Activated T-cell treated with anti-CD3 and anti-CD28 coated beads for 1 hour (primary cell): ENCODE measurements around the gene KIAA0753.

Source experiments
- DNase-seq: peaks from one replicate; pipeline ENCODE4 v3.0.0-alpha.2; 2020; ENCODE audit warnings: low read depth

The KIAA0753 gene

DNA sequence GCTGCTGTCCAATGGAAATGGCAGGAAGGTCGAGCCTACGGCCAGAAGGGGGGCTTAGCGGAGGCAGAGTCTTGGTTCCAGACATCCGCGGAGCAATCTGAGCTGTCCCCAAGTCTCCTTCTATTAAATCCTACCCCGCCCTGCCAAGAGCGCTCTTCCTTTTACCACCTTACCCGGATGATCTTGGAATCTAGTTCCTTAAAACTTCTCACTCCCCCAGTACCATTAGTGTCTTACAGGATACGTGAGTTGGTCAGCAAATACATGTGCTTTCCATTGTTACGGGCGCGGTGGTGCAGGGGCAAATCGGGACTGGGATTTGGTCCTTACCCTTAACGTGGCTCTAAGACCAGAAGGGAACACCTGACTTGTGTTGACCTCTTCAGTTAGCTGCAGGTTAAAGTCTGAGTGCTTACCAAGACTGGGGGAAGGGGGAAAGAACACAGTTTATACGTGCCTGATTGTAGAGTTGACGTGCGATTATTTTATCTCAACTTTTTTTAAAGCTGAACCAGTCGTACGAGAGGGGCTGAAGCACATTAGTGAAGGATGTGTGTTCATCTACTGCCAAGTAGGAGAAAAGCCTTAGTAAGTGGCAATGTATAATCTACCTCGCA is 844 bp upstream of the KIAA0753 start:
- DNase-seq = no peak

DNA sequence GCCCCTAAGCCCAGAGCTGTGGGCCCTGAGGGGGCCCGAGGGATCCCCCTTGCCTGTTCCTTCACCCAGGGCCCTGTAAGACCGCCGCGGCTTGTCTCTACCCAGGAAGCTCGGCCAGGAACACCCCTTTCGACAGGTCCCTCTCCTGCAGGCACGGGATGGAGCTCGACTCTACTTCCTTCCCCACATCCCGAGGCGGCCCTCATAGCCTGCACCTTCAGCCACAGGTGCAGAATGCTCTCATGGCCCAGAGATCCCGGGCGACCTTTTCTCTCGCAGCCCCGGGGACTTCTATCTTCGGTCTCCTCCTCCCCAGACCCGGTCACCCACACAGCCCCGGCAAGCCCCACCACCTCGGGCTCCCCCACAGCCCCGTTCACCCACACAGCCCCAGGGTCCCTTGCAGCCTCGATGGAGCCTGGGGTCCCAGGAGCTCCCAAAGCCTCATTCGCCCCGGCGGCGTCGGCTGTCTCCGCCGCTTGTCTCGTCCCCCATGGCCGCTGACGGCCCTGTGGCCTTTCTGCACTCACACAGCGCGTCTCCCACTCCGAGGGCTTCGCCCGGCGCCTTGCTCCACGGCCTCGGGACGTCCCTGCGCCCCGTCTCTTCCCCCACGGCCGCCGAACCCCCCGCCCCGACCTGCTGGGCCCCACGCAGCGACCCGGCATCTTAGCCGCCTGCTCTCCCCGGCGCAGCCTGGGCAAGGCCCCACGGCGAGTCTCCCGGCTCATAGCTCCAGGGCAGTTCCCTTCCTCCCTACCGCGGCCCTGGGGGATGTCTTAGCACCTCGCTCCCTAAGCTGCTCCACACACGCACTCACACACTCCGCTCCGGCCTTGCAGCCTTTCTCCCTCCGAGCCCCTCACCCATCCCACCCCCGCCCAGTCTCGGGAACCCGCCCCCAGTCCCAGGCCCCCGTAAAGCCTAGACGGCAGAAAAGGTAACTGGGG is 650 bp downstream of the KIAA0753 start:
- no peak for DNase-seq

DNA sequence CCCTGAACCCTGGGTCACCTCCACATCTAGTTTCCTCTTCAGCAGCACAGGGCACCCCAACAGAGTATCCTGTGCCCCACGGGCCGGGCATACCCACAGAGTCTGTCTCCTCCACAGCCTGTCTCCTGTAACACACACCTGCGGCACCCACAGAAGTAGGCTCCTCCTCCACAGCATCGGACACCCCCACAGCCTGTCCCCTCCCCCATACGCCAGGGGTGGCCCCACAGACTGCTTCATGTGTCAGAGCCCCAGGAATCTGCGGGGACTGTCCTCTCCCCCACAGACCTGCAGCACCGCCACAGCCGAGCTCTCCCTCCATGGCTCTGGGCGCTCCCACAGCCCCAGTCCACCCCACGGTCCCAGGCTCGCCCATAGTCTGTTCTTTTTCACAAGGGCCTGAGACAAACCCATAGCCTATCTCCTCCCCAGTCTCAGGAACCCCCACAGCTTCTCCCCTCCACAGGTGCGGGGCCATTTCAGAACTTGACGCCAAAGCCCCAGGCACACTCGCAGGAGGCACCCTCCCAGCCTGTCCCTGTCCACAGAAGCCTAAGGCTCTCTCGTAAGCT is 1.4 kb downstream of the KIAA0753 start:
- no peak for DNase-seq

DNA sequence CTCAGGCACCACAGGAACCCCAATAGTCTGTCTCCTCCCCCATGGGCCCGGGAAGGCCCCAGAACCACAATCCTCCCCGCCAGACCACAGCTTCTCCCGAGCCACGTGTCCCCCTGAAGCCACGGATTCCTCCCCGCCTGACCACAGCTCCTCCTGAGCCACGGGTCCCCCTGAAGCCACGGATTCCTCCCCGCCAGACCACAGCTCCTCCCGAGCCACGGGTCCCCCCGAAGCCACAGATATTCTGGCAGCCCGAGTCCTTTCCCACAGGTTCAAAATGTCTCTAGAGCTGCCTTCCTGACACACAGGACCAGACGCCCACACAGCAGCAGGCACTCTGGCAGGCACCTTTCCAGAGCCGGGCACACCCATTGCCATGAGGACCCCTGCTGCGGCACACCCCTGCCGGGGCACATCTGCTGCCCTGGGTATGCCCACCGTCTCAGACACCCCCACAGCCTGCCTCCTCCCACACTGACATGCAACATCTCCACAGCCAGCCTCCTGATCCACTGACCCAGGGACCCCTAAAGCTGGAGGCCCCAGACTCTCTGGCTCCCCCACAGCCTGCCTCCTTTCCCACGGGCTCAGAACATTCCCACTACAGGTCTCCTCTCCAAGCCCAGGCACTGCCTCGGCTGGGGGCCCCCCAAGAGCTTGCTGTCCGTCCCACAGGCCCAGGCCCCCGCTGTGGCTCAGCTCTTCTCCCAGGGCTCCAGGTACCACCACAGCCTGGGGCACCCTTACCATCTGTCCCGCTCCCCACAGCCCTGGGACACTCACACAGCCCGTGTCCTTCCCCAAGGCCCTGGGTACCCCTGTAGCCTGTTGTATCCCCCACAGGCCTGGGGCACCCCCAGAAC is 2.2 kb downstream of the KIAA0753 start:
- no peak for DNase-seq

DNA sequence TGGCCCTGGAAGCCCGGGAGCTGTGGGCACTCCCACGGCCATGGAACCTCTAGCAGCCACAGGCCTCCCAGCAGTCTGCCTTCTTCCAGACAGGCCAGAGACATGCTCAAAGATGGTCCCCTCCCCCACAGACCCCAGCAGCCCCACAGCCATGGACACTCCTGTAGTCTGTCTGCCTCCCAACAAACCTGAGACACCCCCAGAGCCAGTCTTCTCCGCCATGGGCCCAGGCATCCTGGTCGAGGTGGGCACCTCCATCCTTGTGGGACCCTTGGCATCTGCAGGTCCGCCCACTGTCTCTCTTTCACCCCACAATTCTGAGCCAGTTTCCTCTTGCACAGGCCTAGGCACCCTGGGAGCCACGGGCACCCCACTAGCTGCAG is 3.1 kb downstream of the KIAA0753 start:
- no peak for DNase-seq

DNA sequence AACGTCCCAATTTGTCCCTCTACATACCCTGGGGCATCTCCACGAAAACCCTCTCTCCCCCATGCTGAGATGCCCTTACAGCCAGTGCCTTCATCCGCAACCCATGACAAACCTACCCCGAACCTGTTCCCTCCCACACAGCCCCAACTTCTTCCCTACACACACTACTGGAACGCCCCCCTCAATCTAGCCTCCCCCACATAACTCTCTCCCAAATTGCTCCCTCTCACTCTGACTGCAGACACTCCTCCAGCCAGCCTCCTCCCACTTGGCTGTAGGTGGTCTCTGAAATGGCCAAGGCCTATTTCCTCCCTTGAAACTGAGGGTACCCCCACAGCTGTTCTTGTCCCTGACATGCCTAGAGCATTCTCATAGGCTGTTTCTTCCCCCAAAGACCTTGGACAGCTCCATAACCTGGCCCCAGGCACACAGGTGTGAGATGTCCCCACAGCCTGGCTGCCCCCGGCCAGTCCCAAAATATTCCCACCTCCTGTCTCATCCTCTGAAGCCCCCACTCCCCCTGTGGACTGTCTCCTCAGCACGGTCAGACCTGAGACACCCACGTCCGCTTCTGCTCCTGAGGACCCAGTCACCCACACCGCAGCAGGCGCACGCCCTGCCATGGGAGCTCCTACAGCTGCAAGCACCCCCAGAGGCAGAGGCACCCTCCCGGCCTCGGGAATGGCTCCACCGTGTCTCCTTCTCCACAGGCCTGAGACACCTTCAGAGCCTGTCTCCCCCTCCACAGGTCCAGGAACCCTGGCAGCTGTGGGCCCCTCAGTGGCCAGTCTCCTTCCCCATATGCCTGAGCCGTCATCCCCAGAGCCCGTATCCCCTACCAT is 3.7 kb downstream of the KIAA0753 start:
- no peak for DNase-seq

DNA sequence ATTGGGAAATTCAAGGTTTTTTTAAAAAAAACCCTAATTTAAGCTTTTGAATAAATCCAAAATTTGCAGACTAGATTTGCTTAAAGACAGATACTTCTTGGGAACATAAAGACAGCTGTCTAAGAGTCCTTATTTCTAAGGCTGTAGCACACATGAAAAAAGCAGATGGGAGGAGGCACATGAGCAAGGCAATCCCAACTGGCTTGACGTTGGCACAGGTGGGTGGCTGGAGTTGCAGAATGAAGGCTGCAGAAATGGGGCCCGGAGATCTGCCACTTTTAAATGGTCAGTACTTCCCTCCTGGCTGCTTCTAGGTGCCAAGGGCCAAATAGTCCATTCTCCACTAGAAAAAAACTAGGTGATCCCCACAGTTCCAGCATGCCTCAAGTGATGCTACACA is 4.4 kb downstream of the KIAA0753 start:
- DNase-seq = no peak

DNA sequence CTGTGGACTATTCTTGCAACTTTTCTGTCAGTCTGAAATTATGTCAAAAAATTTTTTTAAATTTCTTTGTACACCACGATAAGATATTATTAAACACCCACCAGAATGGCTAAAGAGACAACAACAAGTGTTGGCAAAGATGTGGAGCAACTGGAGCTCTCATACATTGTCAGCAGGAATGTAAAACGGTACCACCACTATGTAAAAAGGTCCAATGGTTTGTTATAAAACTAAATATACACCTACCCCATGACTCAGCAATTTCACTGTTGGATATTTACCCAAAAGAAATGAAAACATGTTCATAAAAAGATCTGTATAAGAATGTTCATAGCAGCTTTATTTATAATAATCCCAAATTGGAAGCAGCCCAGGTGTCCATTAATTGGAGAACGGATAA is 7.2 kb downstream of the KIAA0753 start:
- DNase-seq = no peak

DNA sequence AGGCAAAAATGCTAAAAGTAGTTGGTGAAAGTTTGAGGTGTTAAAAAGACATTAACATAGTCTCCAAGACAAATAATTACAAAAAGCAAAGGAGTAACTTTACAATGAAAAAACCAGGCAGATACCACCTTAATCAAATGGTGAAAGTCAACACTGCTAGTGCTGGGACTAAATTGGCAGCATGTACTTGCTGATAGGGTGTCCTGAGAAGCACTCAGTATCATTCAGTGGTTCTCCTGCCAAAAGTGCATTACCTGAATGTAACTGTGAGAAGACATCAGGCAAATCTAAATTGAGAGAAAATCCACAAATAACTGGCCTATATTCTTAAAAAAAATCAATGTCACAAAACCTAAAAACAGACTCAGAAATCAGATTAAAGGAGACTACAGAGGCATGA is 8.0 kb downstream of the KIAA0753 start:
- DNase-seq = no peak

DNA sequence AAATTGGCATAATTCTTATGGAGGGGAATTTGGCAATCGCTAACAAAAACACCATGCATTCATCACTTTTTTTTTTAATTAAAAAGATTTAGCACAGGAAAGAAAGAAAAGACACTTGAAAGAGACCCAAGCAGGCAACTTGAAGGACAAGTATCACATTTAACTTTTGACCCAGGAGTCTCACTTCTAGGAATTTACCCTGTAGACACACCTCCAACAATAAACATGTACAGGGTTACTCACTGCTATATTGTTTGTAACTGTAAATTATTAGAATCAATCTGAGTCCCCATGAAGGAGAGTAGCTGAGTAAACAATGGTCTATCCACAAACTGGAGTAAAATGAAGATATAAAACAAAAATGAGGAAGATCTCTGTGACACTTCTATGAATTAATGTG is 10.1 kb downstream of the KIAA0753 start:
- no peak for DNase-seq

DNA sequence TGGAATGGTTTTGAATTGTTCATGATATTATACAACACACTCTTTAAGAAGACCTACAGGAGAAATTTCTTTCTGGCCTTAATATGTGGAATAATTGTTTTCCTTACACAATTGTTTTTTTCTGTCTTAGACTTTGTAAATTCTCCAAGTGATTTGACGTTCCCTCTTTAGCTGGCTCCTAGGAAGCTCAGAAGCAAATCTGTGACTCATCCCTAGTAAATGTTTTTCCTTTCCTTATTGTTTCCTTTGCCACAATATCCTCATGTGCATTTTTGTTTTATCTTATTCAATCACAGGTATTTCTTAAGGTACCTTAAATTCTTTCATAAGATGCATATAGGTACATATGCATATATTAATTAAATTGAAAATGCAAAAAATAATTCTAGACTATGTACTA is 13.5 kb downstream of the KIAA0753 start:
- no peak for DNase-seq

DNA sequence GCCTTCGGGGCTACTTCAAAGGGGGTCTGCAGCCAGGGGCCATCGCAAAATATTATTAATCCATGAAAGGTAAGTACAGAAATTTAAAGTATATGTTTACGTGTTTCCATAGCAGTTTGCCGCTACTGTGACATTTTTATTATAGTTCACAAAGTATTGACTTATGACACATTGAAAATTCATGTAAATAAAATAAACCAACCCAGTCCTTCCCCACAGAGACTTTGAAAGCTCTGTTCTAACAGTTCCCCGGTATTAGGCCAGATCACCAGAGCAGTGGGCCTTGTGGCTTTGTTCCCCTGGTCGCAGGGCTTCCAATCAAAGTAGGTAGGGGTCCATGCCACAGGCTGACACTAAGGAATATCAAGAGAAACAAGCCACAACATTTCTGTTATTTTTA is 13.9 kb downstream of the KIAA0753 start:
- DNase-seq = no peak

DNA sequence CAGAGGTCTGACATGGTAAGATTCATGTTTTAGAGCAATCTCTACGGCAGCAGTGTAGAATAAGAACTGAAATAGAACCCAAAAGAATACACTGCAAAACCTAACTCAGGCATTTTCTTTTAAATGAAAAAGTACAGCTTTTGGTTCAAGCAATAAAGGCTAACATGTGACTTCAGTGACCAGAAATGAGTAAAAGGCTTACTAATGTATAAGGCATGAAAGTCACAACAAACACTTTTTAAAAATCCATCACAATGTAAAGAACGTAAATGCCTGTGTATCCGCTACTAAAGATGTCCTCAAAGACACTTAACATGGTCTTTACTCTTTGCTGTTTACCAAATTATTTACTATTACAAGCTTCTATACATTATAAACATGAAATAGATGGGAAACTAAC is 16.6 kb downstream of the KIAA0753 start:
- no peak for DNase-seq

DNA sequence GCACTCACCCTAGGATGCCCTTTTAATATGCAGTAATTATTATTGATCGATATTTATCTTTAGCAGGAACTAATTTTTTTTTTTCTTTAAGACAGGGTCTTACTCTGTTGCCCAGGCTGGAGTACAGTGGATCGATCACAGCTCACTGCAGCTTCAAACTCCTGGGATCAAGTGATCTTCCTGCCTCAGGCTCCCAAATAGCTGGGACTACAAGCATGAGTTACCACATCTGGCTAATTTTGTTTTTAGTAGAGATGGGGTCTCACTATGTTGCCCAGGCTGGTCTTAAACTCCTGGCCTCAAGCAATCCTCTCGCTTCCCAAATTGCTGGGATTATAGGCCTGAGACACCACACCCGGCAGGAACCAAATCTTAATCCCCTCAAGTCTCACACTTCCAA is 29.3 kb downstream of the KIAA0753 start:
- DNase-seq = no peak

DNA sequence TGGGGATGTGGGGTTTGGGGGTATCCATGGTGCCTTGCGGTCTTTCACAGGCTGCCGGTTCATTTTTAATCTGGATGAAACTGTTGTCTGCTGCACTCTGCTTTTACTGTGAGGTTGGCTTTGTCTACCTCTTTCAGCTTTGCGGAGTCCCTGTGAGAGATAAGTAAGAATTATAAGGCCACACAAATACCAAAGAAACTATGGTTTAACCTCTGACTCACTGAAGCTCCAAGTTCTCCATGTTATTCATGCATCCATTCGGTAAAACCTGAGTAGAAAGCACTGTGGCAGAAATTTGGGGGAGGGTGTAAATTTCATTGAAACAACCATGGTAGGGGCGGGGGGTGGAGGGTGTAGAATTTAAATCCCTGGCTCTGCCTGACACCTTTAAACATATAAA is 30.5 kb downstream of the KIAA0753 start:
- no peak for DNase-seq

DNA sequence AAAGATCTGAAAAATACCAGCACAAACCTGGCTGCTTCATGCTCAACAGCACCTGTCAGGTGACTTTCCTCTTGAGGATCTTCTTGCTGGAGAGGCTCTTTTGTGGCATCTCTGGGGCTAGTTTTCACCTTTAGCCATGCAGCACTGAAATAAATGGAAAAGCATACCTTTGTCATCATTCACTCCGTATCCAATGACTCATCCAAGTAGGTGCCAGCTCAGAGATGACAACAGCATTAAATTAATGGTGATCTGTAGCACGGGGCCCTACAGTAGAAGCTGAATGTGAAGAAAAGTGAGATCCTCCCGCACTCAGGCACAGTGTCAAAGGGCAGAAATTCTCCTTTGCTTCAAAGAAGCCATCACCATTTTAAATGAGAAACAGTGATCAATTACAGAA is 32.2 kb downstream of the KIAA0753 start:
- no peak for DNase-seq

DNA sequence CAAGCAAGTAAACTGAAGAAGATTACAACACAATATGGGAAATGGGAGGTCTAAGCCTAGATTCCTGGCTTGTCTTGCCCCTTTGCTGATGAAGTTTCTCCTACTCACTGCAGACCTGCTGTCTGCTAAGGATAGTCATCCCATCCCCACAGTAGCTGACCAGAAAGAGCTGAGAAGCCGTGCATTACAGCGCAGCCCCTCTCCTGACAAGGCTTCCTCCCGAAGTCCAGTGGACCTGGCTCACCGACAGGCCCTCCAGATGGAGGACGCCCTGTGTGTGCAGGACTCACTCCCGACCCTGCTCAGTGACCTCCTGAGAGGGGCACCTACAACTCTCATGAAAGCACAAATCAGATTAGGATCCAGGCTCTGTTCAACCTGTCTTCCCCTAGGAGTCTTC is 35.4 kb downstream of the KIAA0753 start:
- DNase-seq = no peak

DNA sequence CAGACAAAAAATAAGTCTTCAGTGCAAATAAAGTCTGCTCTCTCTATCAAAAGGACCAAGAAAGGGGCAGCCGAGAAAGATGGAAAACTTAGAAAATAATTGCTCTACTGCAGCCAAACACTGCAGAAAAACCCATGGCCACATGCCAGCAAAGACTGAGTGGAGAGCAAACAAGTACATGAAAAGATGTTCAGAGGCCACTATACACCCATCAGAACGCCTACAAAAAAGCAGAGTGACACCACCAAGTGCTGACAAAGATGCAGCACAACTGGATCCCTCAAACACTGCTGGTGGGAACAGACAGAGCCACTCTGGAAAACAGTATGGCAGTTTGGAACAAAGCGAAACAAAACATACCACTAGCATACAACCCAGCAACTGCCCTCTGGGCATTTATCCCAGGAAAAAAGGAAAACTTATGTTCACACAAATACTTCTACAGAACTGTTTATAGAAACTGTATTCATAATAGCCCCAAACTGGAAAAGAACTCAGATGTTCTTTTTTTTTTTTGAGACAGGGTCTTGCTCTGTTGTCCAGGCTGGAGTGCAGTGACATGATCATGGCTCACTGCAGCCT is 36.7 kb downstream of the KIAA0753 start:
- no peak for DNase-seq

DNA sequence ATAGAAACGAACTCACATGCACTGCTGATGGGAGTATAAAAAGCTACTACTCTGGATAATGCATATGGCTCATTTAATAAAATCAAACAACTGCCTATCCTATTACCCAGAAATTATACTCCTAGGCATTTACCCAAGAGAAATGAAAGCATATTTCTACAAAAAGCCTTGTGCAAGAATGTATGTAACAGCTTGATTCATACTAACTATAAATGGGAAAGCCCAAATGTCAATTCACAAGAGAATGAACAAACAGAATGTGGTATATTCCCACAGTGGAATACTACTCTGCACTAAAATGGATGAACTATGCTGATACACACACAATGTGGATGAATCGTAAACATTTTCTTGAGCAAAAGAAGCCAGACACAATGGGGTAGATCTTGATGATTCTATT is 38.4 kb downstream of the KIAA0753 start:
- DNase-seq = no peak

DNA sequence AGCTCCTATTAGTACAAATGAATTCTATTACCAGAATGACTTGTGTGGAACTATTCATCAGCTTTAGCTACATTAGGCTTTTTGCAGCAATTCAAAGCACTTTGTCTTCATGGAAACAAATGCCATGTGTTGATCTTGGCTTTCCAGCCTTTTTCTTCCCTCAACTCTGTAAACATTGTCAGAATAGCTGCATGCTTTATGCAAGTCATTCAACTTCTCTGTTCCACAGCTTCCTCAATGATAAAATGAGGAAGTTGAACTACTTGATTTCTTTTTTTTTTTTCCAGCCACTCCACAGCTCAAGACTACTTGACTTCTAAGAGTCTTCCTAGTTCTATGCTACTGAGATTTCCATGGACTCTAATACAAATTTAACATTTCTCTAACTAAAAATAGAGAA is 41.1 kb downstream of the KIAA0753 start:
- DNase-seq = no peak

DNA sequence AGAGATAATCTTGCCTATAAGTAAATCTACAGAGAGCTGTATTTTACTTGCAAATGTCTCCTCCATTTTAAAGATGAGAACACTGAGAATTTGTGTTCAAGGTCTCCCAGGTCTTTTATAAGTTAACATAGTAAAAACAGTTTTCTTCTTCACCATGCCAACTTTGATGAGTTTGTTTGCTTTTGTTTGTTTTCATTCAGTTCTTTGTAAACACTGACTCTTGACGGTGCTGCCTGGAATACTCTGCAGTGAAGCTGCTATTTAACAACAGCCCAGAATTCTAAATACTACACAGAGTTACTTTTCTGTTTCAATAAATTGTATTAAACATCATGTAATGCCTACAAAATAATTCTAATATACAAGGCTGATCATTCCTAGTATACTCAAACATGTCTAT is 42.8 kb downstream of the KIAA0753 start:
- DNase-seq = no peak
